HG03460 (cell line): Measurements from ENCODE around the gene BCLAF1.
"Not testable (repeated sequence)": the region's sequence is repeated elsewhere in the genome, so short reads cannot be mapped to it uniquely, and the experiment has no call there.

Source experiments
- ATAC-seq: cut with Tn5 transposase; IDR thresholded peaks from one replicate; pipeline ENCODE4 v1.9.1; 2021; ENCODE audit not compliant: unreplicated experiment

Gene BCLAF1

DNA sequence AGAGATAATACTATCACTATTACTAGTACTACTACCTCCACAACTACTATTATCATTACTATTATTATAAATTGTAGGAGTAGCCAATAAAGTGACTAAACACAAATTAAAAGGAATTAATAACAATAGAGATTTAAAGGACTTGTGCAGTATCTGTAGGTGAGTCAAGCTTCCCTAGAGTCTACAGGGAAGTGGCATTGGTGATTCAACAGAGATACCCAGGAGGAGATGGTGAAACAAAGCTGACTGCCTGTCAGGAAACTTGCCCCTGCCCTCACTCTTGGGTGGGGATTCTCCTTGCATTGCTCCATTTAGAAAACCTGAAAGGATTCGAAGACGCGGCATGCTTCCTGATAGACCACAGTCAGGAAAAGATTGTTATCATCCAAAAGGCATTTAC is 23.3 kb upstream of the BCLAF1 start:
- no peak for ATAC-seq

DNA sequence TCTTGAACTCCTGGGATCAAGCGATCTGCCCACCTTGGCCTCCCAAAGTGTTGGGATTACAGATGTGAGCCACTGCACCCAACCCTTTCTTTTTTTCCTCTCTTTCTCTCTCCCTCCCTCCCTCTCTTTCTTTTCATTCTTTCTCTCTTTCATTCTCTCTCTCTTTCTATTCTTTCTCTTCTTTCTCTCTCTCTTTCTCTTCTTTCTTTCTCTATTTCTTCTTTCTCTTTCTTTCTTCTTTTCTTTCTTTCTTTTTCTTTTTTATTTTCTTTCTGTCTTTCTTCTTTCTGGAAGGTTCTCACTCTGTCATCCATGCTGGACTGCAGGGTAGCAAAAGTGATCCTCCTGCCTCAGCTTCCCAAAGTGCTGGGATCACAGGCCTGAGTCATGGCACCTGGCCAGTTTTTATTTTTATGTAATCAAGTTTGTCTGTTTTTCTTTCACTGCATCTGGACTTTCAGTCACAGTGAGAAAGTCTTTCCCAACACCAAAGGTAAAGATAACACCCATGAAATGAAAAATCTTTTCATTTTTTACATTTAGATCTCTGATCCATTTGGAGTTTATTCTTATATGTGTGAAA is 20.2 kb upstream of the BCLAF1 start:
- ATAC-seq = no peak

DNA sequence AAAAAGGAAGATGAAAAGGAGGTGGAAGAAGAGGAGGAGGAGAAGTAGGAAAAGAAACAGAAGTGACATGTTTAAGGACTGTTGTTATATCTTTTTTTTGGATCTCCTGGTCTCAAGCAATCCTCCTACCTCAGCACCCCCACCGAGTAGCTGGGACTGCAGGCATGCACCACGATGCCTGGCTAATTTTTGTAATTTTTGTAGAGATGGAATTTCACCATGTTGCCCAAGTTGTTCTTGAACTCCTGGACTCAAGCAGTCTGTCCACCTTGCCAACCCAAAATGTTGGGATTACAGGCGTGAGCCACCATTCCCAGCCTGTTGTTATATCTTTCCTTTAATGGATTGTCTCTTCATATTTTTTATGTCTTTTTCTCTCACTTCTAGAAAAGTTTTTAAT is 19.5 kb upstream of the BCLAF1 start:
- ATAC-seq = no peak

DNA sequence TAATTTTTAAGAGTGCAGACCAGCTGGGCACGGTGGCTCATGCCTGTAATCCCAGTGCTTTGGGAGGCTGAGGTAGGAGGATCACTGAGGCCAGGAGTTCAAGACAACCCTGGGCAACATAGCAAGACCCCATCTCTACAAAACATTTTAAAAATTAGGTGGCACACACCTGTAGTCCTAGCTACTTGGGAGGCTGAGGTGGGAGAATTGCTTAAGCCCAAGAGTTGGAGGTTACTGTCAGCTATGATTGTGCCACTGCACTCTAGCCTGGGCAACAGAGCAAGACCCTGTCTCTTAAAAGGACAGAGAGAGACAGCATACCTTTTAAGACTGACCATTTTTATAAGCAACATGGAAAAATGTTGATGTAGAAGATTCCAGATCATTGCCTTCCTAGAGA is 18.8 kb upstream of the BCLAF1 start:
- not testable (repeated sequence) for ATAC-seq

DNA sequence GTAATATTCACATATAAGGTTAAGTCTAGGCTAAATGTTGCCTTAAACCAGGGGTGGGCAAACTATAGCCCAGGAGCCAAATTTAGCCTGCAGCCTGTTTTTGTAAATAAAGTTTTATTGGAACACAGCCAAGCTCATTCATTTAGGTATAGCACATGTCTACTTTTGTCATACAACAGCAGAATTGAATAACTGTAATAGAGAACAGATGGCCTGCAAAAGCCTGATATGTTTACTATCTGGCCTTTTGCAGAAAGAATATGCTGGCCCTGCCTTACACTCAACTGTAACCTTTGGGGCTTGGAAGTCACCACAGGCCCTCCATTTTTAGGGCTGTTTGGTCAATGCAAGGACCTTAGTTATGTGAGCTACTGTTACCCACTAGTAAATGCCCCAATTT is 17.7 kb upstream of the BCLAF1 start:
- ATAC-seq = no peak

DNA sequence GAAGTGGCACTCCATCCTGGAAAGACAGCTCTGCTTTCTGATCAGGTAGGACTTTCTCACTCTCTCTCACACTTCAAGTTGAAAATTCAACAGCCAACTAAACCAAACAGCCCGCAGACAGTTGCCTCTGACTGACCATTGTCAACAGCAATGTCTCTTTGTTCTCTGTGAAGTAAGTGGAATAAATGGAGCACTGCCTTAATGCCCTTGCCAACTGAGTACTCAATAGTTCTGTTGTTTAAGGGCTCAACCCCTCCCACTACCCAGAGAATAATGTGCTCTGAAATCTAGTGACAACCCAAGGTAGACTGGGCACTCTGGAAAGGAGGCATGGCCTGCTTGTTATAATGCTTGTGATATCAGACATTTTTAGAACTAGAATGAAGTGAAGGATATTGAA is 16.8 kb upstream of the BCLAF1 start:
- ATAC-seq = no peak

DNA sequence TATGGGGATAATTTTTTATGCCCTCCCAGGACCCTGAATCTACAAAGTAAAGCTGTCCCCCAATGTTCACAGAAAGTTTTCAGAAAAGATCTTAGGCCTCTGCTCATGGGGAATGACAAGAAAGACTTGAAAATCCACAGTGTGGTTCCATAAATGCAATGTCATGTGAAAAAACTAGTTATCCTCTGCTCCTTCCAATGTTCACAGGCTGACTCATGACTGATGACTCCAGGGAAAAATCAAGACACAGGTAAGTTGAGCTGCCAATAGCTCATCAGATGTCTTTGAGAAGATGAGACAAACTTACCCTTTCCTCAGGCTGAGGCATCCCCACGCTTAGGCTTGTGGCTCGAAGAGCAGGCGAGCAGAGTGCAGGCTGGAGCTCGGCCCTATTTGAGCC is 14.8 kb upstream of the BCLAF1 start:
- ATAC-seq = no peak

DNA sequence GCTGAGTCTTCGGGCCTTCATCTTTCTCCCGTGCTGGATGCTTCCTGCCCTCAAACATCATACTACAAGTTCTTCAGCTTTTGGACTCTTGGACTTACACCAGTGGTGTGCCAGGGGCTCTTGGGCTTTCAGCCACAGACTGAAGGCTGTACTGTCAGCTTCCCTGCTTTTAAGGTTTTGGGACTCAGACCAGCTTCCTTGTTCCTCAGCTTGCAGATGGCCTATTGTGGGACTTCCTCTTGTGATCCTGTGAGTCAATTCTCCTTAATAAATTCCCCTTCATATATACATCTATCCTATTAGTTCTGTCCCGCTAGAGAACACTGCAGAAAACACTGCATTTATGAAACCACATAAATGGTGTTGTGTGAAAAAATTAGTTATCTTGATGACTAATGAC is 13.9 kb upstream of the BCLAF1 start:
- ATAC-seq = no peak

DNA sequence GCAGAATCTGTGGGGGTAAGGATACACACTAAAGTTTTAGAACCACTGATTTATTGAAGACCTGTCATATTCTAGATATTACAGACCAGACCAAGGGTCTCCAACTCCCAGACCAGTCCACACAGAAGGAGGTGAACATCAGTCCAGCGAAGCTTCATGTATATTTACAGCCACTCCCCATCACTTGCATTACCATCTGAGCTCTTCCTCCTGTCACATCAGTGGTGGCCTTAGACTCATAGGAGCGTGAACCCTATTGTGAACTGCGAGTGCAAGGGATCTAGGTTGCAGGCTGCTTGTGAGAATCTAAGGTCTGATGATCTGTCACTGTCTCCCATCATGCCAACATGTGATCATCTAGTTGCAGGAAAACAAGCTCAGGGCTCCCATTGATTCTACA is 5.0 kb upstream of the BCLAF1 start:
- ATAC-seq = no peak

DNA sequence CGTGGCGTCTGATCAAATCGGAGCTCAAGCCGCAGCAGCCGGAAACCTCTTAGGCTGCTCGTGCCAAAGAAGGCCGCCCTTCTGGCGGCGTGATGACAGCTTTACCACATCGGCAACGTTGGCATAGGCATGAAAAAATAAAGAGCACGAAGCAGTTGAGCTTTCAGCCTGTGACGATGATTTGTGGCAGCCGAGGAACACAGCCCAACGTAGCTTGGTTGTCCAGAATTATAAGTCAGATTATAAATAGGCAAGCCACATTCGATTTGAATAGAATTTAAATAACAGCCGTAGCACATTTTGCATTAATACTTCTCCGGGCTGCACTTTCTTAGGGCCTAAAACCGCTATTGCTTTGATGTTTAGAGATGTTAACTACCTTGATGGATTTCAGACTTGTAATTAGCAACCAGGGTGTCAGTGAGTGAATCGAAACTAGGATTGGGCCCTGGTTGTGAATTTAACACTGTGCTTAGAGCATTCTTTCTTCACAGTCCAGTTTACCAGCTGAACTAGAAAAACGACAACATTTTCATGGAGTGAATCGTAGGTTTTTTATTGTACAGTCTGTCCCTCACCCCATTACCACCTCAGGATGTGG is 864 bp upstream of the BCLAF1 start:
- ATAC-seq = peak; percentile 32

DNA sequence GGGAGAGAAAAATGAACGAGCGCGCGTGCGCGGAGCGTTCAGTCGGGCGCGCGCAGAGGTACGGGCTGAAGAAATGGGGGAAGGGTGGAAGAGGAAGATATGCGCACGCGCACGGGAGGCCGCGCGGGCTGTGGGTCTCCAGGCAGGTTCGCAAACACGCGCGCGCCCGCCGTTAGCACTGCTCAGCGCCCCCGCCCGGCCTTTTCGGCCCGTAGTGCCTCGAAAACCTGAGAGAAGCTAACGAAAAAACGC is 393 bp downstream of the BCLAF1 start:
- peak; percentile 40 for ATAC-seq

DNA sequence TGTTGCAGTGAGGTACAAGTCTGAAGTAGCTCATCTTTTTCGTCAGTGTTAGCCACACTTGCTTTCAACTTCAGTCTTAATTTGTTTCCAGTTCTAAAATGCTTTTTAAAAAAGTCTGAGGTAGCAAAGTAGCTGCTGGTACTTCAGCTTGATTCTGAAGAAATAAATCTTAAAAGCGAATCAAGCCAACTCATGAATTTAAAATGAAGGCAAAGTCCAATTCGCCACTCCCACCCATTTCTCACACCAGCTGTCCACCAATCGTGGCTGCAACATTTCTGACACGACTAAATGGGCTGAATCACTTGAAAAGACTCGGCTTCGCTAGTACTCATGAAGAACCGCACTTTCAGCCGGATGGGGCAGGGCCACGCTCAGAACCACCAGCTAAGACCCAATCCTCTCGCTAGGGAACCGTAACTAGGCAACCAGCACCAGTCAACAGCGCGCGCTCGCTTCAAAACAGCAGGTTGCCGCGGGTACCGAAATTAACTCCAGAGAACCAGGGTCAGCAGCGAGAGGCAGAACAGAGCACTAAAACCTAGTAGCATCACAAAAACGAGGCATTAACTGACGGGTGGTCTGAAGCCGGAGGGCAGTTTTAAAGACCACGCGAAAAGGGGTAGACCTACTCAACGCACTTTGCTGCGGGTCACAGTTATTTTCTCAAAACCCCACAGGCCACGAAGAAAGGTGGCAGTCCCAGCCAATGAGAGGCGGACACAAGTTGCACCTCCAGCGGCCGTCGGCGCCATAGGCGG is 900 bp downstream of the BCLAF1 start:
- peak; percentile 29 for ATAC-seq

DNA sequence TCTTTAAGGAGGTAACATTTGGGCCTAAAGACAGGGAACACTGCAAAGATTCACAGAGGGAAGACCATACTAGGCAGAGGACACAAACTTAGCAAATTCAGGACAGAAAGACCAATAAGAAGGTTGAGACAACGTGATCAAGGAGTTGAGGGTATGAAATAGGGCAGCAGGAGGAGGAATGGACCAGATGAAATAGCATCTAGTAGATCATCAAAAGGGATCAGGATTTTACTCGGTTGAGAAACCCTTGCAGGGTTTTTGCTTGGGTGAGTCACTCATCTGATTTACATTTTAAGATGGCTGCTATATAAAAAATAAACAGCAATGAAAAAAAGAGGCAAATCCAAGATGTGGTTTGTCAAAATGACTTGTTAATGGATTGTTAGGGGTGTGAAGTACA is 4.7 kb downstream of the BCLAF1 start:
- ATAC-seq = no peak

DNA sequence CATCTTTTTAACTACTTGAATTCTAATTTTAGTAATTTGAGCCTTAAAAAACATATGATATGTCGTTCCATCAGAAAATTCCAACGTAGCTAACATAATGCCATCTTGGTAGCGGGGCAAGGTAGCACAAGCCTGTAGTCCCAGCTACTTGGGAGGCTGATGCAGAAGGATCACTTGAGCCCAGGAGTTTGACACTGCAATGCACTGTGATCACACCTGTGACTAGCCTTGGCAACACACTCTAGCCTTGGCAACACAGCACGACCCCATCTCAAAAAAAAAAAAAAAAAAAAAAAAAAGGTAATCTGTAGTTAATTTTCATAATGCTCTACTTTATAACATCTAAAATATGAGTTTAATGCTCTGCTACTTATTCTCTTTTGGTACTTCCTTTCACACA is 6.7 kb downstream of the BCLAF1 start:
- no peak for ATAC-seq

DNA sequence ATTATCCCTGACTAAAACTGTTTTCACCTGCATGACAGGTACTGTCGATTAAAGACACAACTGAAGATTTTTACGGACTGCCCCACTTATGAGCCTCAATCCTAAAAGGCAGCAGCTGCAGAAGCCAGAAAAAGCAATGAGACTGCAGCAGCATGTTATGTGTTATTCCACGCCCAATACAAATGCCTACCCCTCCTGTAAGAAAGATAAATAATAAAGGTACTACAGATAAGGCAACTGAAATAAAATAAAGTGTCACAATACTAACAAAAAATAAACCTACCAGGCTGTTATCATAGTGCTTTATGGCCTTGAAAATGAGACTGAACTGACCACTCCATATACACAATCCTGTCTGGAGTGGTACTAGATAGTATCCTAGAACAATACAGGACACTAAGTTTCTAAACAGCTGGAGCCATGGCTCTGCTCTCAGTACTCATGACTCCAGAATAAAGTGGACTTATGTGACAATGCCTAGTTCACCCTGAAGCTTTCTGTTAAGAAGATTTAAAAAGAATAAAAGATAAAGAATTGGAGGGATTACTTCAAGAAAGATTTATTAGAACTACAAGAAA is 9.5 kb downstream of the BCLAF1 start:
- no peak for ATAC-seq

DNA sequence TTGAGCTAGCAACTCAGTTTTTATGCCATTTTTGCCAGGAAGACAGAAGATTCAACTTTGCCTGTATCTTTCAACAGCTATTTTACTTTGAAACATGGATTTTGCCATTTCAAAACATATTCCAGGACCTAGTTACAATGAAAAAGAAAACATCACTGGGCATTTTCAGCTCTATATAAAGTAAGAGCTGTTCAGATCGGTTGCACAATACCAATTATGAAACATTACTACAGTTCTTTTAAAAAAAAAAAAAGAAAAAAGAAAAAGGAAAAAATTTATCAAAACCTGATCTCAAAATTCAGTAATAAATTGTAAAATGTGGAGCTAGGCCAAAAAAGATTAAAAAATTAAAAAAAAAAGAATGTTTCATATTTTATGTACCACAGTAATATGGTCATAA is 15.6 kb downstream of the BCLAF1 start:
- ATAC-seq = no peak

DNA sequence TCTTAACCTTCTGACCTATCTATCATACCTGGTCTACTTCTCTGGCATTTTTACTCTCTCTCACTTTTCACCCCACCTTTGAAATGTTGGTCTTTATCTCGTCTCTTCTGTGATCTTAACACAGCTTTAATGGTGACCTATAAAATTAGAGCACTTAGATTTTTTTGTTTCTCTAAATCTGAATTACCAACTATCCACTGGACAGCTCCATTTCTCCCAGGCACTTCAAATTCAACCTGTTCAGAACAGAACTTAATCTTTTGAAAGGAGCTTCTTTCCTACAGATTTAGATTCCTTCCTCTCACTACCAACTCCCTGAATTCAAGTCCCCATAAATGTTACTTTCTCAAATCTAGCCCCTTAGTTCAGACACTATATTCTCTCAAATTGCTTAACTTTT is 24.5 kb downstream of the BCLAF1 start:
- no peak for ATAC-seq

DNA sequence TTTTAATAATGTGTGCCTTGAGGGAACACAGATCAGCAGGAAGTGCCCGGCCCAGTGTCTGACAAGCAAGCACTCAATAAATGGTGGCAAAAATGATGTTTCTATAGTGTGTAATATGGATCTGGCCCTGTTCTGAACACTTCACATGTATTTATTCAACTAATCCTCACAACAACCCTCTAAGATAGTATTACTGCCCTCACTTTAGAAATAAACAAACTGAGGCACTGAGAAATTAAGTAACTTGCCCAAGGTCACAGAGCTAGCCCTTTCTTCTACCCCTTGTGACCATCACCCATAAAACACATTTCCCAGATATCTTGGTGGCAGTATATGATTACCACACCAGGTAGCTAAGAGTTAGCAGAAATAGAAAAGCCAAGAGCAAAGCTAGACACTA is 26.7 kb downstream of the BCLAF1 start:
- ATAC-seq = no peak

DNA sequence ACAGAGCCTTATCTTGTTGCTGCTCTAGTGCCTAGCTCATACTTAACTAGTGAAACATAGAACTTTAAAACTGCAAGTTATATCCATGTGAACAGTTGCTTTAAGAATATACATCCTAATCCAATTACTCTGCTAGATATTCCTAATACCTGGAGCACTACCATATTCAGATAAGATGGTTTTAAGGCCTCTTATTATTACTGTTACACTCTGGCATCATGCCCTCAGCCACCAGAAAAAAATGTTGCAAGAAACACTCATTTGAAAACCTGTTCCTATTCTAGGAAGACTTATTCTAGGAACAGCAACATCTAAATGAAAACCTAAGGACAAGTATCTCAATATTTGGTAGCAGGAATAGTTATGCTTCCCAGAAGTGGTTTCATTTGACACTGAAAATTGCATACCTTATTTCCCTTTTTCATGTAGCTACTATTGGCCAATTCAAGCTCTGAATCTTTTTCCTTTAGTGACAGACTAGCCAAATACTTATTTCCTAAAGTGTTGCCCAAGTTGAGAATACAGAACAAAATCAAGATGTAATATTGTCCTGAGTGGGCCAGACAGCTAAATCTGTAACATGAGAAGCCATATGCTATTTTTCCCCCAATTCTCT is 34.7 kb downstream of the BCLAF1 start:
- no peak for ATAC-seq

DNA sequence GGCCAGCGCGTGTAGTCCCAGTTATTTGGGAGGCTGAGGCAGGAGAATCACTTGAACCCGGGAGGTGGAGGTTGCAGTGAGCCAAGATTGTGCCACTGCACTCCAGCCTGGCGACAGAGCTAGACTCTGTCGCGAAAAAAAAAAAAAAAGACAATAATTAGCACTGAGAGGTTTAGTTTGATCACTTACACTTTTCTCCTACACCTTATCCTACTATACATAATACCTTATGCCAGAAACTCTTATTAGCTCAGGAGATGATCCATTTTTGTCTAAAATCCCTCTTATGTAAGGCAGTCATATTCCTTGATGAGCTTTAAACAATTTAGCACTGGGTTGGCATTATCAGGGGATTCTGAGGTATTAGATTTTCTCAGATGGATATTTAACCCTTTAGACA is 35.9 kb downstream of the BCLAF1 start:
- ATAC-seq = no peak

DNA sequence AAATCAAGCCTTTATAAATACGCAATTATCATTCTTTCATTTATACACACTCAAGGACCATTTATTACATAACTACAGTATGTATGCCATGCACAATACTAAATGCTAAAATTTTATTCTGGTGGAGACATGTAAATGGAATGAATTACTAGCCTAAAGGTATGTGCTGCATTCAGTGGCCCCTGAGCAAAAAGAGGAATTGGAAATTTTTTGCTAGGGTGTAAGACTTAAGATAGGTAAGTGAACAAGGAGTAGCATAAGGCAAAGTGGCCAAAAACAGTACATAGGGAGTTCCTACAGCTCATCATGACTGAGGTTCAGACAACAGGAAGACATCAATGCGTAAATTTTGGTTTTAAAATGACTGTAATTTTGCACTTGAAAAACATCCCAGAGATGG is 37.2 kb downstream of the BCLAF1 start:
- ATAC-seq = no peak

DNA sequence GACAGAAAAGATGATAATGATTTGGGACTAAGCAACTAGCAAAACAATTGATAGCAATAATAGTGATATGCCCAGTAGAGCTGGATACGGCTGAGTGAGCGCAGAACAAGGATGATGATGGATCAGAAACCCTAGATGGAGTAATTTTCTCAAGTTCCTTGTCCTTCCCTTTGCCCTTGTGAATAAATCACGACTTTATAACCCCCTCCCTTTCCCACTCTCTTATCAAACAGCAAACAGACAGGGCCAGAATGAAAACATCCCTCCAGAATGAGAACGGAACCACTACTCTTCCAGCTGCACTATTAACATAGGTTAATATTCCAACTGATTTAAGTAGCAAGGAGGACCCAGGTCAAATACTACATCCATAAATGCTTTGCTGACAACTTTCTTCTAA is 38.3 kb downstream of the BCLAF1 start:
- ATAC-seq = no peak
